GM12872 (cell line): ENCODE results near the gene ZNF287.

Experiments used
- TF ChIP-seq, protein P1 (sequence below): IDR thresholded peaks from 3 replicates; pipeline ENCODE4 v1.5.1; 2011; ENCODE audit warnings: low read depth, mild to moderate bottlenecking, low read length, moderate library complexity; ENCODE audit not compliant: insufficient read depth

ZNF287 gene

DNA sequence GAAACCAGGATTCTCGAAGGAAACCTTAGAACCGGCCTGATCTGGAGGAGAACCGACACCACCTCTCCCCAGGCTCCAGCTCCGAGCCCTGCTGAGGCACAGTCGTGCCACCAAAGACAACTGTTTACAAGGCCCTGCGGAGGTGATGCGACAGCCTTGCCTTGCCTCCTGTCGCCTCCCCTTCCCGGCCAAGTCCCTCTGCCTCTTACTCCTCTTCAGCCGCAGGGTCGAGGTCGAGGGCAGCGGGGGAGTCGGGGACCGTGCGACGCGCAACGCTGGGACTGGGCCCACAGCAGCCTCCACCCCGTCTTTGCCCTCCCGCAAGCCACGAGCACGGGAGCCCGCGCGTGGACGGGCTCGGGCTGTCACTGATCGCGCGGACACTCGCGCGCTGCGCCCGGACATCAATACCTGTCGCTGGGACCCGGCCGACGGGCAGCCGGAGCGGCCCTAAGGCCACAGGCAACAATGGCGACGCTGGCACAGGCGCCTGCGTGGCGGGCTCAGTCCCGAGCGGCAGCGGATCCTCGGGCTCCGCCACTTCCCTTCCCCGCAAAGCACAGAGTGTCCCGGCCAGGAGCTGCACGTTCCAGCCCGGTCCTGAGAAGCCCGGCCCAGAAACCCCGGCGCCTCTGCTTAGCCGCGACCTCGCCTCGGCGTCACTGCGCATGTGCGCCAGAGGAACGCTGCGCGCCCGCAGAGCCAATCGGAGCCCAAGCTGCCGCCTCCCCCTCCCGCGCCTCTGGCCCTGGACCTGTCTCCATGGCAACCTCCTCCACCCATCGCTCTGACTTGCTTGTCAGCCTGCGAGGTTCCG is at the start of gene ZNF287:
Gene ZNF287 (minus strand): TSS at position 664 of the 817 bp plus-strand sequence. CDS start 1,473 bp downstream, outside the sequence.
- TF ChIP-seq, protein P1, sequence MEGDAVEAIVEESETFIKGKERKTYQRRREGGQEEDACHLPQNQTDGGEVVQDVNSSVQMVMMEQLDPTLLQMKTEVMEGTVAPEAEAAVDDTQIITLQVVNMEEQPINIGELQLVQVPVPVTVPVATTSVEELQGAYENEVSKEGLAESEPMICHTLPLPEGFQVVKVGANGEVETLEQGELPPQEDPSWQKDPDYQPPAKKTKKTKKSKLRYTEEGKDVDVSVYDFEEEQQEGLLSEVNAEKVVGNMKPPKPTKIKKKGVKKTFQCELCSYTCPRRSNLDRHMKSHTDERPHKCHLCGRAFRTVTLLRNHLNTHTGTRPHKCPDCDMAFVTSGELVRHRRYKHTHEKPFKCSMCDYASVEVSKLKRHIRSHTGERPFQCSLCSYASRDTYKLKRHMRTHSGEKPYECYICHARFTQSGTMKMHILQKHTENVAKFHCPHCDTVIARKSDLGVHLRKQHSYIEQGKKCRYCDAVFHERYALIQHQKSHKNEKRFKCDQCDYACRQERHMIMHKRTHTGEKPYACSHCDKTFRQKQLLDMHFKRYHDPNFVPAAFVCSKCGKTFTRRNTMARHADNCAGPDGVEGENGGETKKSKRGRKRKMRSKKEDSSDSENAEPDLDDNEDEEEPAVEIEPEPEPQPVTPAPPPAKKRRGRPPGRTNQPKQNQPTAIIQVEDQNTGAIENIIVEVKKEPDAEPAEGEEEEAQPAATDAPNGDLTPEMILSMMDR = no peak

DNA sequence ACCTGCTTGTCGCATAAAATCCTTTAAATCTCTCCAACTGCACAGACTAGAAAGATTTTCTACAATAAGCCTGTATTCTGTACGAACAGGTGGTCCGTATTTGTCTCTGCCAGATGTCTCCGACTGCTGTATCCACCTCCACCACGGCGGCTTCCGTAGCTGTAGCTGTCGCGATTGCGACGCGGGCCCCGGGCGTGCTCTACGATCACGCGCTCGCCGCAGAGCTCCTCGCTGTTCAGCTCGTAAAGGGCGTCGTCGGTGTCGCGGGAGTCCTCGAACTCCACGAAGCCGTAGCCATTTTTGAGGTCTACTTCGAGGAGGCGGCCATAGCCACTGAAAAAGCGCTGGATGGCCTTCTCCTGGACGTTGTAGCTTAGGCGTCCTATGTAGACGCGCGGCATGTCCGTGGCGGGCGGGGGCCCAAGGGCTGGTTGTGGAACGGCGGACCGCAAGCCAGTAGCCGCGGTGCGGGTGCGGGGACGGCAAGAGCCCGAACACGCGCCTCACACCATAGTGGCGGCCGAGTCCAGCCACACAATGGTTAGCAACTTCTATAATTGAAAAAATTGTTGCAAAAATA is 48.6 kb upstream of the ZNF287 start:
- TF ChIP-seq, protein P1 = no peak

DNA sequence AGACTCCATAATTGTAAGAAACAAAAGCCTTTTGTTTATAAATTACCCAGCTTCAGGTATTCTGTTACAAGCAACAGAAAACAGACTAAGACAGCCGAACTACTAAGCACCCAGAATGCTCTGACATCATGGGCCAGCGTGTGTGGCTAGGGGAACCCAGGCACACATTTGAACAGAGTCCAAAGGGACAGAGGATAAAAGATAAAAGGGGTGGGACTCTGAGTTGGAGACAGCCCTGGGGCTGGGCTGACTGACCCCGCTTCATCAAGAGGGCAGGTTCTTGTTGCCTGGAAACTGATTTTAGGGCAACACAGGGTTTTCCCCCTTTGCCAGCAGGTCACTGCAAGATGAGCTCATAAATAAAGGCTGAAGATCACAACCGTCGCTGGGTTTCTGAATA is 30.5 kb upstream of the ZNF287 start:
- TF ChIP-seq, protein P1 = no peak

DNA sequence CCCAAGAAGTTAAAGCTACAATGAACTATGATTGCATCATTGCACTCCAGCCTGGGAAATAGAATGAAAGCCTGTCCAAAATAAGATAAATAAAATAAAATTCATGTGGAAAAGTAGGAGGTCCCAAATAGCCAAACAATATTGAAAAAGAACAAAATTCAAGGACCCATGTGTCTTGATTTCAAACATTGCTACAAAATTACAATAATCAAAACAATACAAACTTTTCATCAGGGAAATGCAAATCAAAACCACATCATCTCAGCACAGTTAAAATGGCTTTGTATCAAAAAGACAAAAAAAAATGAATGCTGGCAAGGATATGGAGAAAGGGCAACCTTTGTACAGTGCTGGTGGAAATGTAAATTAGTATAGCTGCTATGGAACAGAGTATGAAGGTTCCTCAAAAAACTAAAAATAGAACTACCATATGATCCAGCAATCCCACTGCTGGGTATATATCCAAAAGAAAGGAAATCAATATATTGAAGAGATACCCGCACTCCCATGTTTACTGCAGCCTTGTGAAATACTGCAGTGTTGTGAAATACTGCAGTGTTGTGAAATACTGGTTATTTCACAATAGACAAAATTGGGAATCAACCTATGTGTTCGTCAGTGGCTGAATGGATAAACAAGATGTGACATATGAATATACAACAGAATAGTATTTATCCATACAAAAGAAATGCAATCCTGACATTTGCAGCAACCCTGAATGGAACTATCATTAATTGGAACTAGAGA is 24.5 kb upstream of the ZNF287 start:
- TF ChIP-seq, protein P1 = no peak

DNA sequence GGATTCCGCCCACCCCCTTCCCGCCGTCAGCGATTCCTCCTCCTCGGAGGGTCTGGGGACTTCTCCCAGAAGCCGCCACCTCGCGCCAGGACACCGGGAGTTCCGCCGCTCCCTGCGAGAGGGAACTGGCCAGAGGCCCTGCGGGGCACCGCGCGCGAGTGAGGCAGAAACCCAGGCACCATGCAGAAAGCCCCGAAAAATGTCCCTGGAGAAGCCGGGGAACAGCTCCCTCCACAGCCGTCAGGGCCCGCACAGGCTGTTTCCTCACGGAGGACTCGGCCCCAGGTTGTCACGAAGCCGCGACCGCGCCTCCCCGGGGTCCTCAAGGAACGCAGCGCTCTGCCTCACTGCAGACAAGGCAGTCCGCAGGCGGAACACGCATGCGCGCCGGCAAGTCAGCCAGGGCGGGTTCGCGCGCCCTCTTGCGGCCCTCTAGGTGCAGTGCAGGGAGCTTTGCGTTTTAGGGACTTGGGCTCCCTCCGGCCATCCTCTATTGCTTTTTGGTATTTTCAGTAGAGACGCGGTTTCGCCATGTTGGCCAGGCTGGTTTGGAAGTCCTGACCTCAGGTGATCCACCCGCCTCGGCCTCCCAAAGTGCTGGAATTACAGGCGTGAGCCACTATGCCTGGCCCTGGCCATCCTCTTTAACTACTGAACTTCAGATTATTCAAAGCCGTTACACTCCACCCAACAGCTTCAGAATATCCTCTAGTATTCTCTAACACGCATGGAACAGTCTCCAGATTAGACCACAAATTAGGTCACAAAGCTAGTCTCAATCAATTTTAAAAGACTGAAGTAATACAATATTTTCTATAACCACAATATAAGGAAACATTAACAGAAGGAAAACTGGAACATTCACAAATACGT is 20.3 kb upstream of the ZNF287 start:
- TF ChIP-seq, protein P1 = peak; percentile 99

DNA sequence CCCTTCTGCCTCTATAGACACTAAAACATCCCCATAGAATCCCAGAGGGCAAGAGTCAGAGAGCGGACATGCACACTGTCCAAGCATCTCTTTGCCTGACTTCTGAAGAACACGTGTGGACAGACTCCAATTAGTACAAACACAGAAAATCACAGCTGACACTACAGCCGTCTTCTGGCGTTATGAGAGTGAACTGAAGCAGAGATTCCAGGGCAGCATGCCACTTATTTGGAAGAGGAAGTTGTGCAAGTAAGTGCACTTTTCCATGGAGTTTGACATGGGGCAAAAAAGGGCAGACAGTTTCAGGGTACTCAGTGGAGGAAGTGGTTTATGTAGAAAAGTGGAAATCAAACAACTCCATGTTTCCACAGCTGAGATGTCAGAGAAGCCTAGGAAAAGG is 16.8 kb upstream of the ZNF287 start:
- TF ChIP-seq, protein P1 = no peak
